ENCODE results near the gene C1GALT1C1.

Gene C1GALT1C1

GRCh38 chrX:120625371-120625770, 4.5 kb downstream of the C1GALT1C1 start:
- no peak for TF ChIP-seq SP1 (IDR thresholded peaks at IDR 0.05)
- no peak for TF ChIP-seq L3MBTL2 (conservative IDR thresholded peaks at IDR 0.05)
- TF ChIP-seq BHLHE40 (IDR thresholded peaks at IDR 0.05; ENCODE audit: borderline replicate concordance): no peak
- TF ChIP-seq SUZ12 (IDR thresholded peaks at IDR 0.05): no peak
- no peak for TF ChIP-seq PKNOX1 (IDR thresholded peaks at IDR 0.05)
- no peak for TF ChIP-seq ELF4 (IDR thresholded peaks at IDR 0.05)
- no peak for TF ChIP-seq FOXK2 (IDR thresholded peaks at IDR 0.05)
- no peak for TF ChIP-seq TARDBP (IDR thresholded peaks at IDR 0.05)
- TF ChIP-seq NFRKB (IDR thresholded peaks at IDR 0.05): no peak
- no peak for TF ChIP-seq ZNF384 (IDR thresholded peaks at IDR 0.05)
- TF ChIP-seq FOXM1 (IDR thresholded peaks at IDR 0.05; ENCODE audit: borderline replicate concordance): no peak
- TF ChIP-seq ARNT (IDR thresholded peaks at IDR 0.05): no peak
- TF ChIP-seq LEF1 (IDR thresholded peaks at IDR 0.05; ENCODE audit: borderline replicate concordance): no peak
- TF ChIP-seq FOXA1 (IDR thresholded peaks at IDR 0.05): no peak
- TF ChIP-seq HDGF (IDR thresholded peaks at IDR 0.05; ENCODE audit: borderline replicate concordance): no peak
- TF ChIP-seq CTBP1 (IDR thresholded peaks at IDR 0.05; ENCODE audit: borderline replicate concordance): no peak
- no peak for DNase-seq (ENCODE audit: extremely low spot score)
- ChIA-PET POLR2A (interaction anchor here (1.1 kb wide), 1 partner anchor 21 kb away, joined by 3 read pairs; the partner anchor contains the start of gene MCTS1), CTCF (no interaction called here)

- POLR2A ChIA-PET: interaction anchor here (1.2 to 1.7 kb wide), 2 partner anchors 12 to 14 kb away, joined by 3 to 8 read pairs; partner anchors contain the start of genes C1GALT1C1 and MCTS1
- TF ChIP-seq PKNOX1 (IDR thresholded peaks at IDR 0.05) (0 out of 2 replicates have a peak, but pooled peaks have one; percentile 28), BHLHE40 (IDR thresholded peaks at IDR 0.05; ENCODE audit: borderline replicate concordance) (no peak)
- DNase-seq (ENCODE audit: extremely low spot score): no peak
- CTCF ChIA-PET: no interaction called here
These were observed 11.7 kb downstream of the C1GALT1C1 start for GRCh38 chrX:120617996-120618630.

GRCh38 chrX:120614816-120615215, 15.0 kb downstream of the C1GALT1C1 start:
- ChIA-PET POLR2A (interaction anchor here (1.3 kb wide), 1 partner anchor 11 kb away, joined by 6 read pairs; the partner anchor contains the start of gene MCTS1), CTCF (no interaction called here)
- no peak for DNase-seq (ENCODE audit: extremely low spot score)
- no peak for TF ChIP-seq ARNT (IDR thresholded peaks at IDR 0.05)
- no peak for TF ChIP-seq FOXA1 (IDR thresholded peaks at IDR 0.05)
- TF ChIP-seq FOXM1 (IDR thresholded peaks at IDR 0.05; ENCODE audit: borderline replicate concordance): no peak

DNA sequence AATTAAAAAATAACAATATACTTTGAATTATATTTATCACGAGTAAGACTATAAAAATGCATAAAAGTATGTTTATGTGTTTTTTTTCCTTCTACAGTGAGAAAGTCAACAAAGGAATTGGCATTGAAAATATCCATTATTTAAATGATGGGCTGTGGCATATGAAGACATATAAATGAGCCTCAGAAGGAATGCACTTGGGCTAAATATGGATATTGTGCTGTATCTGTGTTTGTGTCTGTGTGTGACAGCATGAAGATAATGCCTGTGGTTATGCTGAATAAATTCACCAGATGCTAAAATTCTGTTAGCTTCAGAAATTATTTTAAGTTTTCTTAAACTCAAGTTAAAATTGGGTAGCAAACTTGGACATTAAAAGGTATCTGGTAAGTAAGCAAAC, 17.8 kb downstream of the C1GALT1C1 start:
- no peak for DNase-seq (ENCODE audit: extremely low spot score)
- POLR2A ChIA-PET: no interaction called here
- TF ChIP-seq LEF1 (IDR thresholded peaks at IDR 0.05; ENCODE audit: borderline replicate concordance) (no peak), SP1 (IDR thresholded peaks at IDR 0.05) (no peak)
- CTCF ChIA-PET: no interaction called here

DNA sequence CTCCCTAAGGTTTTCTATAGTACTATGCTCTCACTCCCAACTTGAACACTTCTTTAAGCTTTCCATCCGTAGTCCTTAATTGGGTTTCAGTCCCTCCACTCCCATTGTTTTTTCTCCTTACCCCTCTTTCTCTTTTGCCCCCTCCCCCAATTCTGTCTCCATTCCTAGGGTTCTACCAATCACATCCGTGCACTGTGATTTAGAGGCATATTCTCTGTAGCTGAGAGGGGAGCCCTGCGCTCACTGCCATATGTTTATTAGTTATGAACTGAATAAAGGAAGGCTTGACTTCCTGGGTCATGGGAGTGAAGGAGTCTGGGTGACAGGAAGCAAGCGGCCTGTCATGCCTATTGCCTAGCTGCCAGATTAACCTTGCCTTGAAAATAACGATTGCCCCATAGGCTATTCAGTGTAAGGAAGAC, 25.5 kb downstream of the C1GALT1C1 start:
- ChIA-PET CTCF (no interaction called here), POLR2A (interaction anchor here (0.9 to 2.2 kb wide), 9 partner anchors 10 to 50 kb away, joined by 3 to 46 read pairs (median 6); partner anchors contain the start of gene CUL4B)
- peak; percentile 51 for DNase-seq (ENCODE audit: extremely low spot score)
- TF ChIP-seq PKNOX1 (IDR thresholded peaks at IDR 0.05) (0 out of 2 replicates have a peak, but pooled peaks have one; percentile 32), CTBP1 (IDR thresholded peaks at IDR 0.05; ENCODE audit: borderline replicate concordance) (no peak)

- peak; percentile 88 for DNase-seq (ENCODE audit: extremely low spot score)
- POLR2A ChIA-PET: interaction anchor here (0.6 to 2.2 kb wide), 11 partner anchors 11 to 812 kb away, joined by 3 to 46 read pairs (median 5); partner anchors contain the start of genes CUL4B and RPL39
- TF ChIP-seq SP1 (IDR thresholded peaks at IDR 0.05): no peak
- TF ChIP-seq L3MBTL2 (conservative IDR thresholded peaks at IDR 0.05): peak; percentile 66
- no peak for TF ChIP-seq FOXK2 (IDR thresholded peaks at IDR 0.05)
- TF ChIP-seq CTBP1 (IDR thresholded peaks at IDR 0.05; ENCODE audit: borderline replicate concordance): peak; percentile 29; the same call in 1 of the 2 replicates
- no peak for TF ChIP-seq BHLHE40 (IDR thresholded peaks at IDR 0.05; ENCODE audit: borderline replicate concordance)
- TF ChIP-seq TARDBP (IDR thresholded peaks at IDR 0.05): no peak
- TF ChIP-seq HDGF (IDR thresholded peaks at IDR 0.05; ENCODE audit: borderline replicate concordance): no peak
- no peak for TF ChIP-seq FOXM1 (IDR thresholded peaks at IDR 0.05; ENCODE audit: borderline replicate concordance)
- TF ChIP-seq ZNF384 (IDR thresholded peaks at IDR 0.05): peak; percentile 47
- TF ChIP-seq PKNOX1 (IDR thresholded peaks at IDR 0.05): peak; percentile 95
- TF ChIP-seq SUZ12 (IDR thresholded peaks at IDR 0.05): no peak
- TF ChIP-seq ELF4 (IDR thresholded peaks at IDR 0.05): peak; percentile 43
- no peak for TF ChIP-seq FOXA1 (IDR thresholded peaks at IDR 0.05)
- CTCF ChIA-PET: no interaction called here
These were observed 26.0 kb downstream of the C1GALT1C1 start, which contains the start of gene MCTS1 for GRCh38 chrX:120603707-120604360. TSS of gene MCTS1 (plus strand) at chrX:120604101. CDS start at chrX:120604237, 136 bp downstream.

Data from HEK293T (cell line).